BJ (cell line): ENCODE results near the gene DLG4. TPM values are rescaled to one million over a fixed set of nuclear protein-coding genes. Genes with fewer than 3 reads are reported as not detected.

Source experiments
- CTCF ChIA-PET: fragments of 350-600 bp; formaldehyde crosslinking; extraction: SDS; loops from one replicate; lab custom pipeline; 2021; ENCODE audit warnings: antibody characterized with exemption, inconsistent platforms; lab: Yijun Ruan, JAX
- POLR2A ChIA-PET: fragments of 300-600 bp; sonication (Branson Sonifier 250); formaldehyde crosslinking; extraction: SDS; loops from one replicate; lab custom pipeline; 2021; ENCODE audit warnings: antibody characterized with exemption; lab: Charles Lee
- DNase-seq: peaks from one replicate; pipeline ENCODE4 v3.0.0-alpha.2; 2011; ENCODE audit warnings: low read depth
- H3K27me3 ChIP-seq: 2 replicates; pipeline ENCODE4 v1.6.0; 2011; ENCODE audit warnings: low read length; ENCODE audit not compliant: control insufficient read depth, insufficient read depth
- H3K36me3 ChIP-seq: 2 replicates; pipeline ENCODE4 v1.5.1; 2011; ENCODE audit warnings: low read length; ENCODE audit not compliant: control insufficient read depth, insufficient read depth
- H3K4me3 ChIP-seq: 2 replicates; pipeline ENCODE4 v1.5.1; 2011; ENCODE audit warnings: low read depth, mild to moderate bottlenecking, control low read depth, low read length
- CTCF ChIP-seq: IDR thresholded peaks from 2 replicates; pipeline ENCODE4 v1.5.1; 2011; ENCODE audit warnings: low read depth, mild to moderate bottlenecking, control low read depth, inconsistent platforms, low read length, moderate library complexity; ENCODE audit not compliant: insufficient read depth
- polyA plus RNA-seq: library from polyadenylated mRNA; depleted of rRNA; stranded (reverse); fragments of >200 nt; gene quantifications from 2 replicates; pipeline ENCODE4 v1.2.3, GENCODE V29; 2011

The DLG4 gene
- polyA plus RNA-seq, 1 experiment: 20.4 TPM

GRCh38 chr17:7177954-7178477 lies 41.6 kb downstream of the DLG4 start:
- DNase-seq: no peak
- Histone ChIP-seq H3K27me3 (no peaks in the 10 kb centered on the region), H3K4me3 (peak overlapping the region; percentile 54), H3K36me3 (no peaks in the 10 kb centered on the region)
- CTCF ChIA-PET: interaction anchor here (0.6 to 2.6 kb wide), 26 partner anchors 10 to 264 kb away, joined by 3 to 39 read pairs (median 4); partner anchors contain the start of gene SLC16A11
- TF ChIP-seq CTCF: no peak
- POLR2A ChIA-PET: no interaction called here

GRCh38 chr17:7177191-7177953 lies 42.3 kb downstream of the DLG4 start:
- H3K27me3 ChIP-seq: no peaks in the 10 kb centered on the region
- H3K4me3 ChIP-seq: peak overlapping the region; percentile 54
- no peaks in the 10 kb centered on the region for H3K36me3 ChIP-seq
- CTCF ChIA-PET: interaction anchor here (0.6 to 2.6 kb wide), 35 partner anchors 8 to 263 kb away, joined by 3 to 39 read pairs (median 4); partner anchors contain the start of gene SLC16A11
- DNase-seq: no peak
- POLR2A ChIA-PET: no interaction called here
- TF ChIP-seq CTCF: peak; percentile 84

- POLR2A ChIA-PET: interaction anchor here (0.6 kb wide), 2 partner anchors 136 to 407 kb away, joined by 3 read pairs; partner anchors contain the start of gene MPDU1
- no peaks in the 10 kb centered on the region for H3K36me3 ChIP-seq
- no peak overlapping the region for H3K4me3 ChIP-seq
Measured at GRCh38 chr17:7176841-7177190, 42.8 kb downstream of the DLG4 start.

GRCh38 chr17:7176107-7176840 lies 43.4 kb downstream of the DLG4 start:
- Histone ChIP-seq H3K27me3 (no peaks in the 10 kb centered on the region), H3K36me3 (no peaks in the 10 kb centered on the region), H3K4me3 (no peak overlapping the region)
- ChIA-PET CTCF (interaction anchor here (1.0 to 2.6 kb wide), 18 partner anchors 8 to 155 kb away, joined by 3 to 39 read pairs (median 6); no protein-coding TSS in a partner anchor), POLR2A (interaction anchor here (0.6 kb wide), 2 partner anchors 137 to 407 kb away, joined by 3 read pairs; partner anchors contain the start of gene MPDU1)
- no peak for DNase-seq
- TF ChIP-seq CTCF: no peak

More at GRCh38 chr17:7176841-7177190, 42.8 kb downstream of the DLG4 start:
- TF ChIP-seq CTCF: no peak
- no peaks in the 10 kb centered on the region for H3K27me3 ChIP-seq
- DNase-seq: no peak
- CTCF ChIA-PET: interaction anchor here (0.6 to 2.6 kb wide), 29 partner anchors 9 to 155 kb away, joined by 3 to 39 read pairs (median 5); no protein-coding TSS in a partner anchor
